Endothelial cell of umbilical vein (primary cell): ENCODE measurements around the gene NANP. TPM values are rescaled to one million over a fixed set of nuclear protein-coding genes. Genes with fewer than 3 reads are reported as not detected.
A peak's percentile ranks its signal among the peaks of the same experiment; 100 is the strongest.

Experiments
- BruUV-seq: library from RNA; stranded (reverse); fragments of 400-500 nt; replicated peaks from 2 replicates; lab custom pipeline; 2021; lab: Mats Ljungman, UMichigan
- CTCF ChIA-PET: fragments of 300-600, 350-600 bp; sonication (Branson Sonifier 250); formaldehyde crosslinking; loops from one replicate; lab custom pipeline; 2021; ENCODE audit warnings: antibody characterized with exemption, inconsistent platforms; lab: Charles Lee
- POLR2A ChIA-PET: fragments of 300-600, 350-600 bp; sonication (Branson Sonifier 250); formaldehyde crosslinking; loops from one replicate; lab custom pipeline; 2021; ENCODE audit warnings: antibody characterized with exemption, inconsistent platforms; lab: Charles Lee
- DNase-seq: peaks from one replicate; pipeline ENCODE4 v3.0.0-alpha.2; 2011; ENCODE audit warnings: low read depth, low spot score
- FAIRE-seq: peaks from 2 replicates; lab custom pipeline; 2011; peaks lifted over from hg19 to GRCh38; lab: Jason Lieb, UNC
- H2AFZ ChIP-seq: 2 replicates; pipeline ENCODE4 v1.6.0; 2012; ENCODE audit warnings: low read depth, low read length, control low read depth, inconsistent platforms
- H3K27ac ChIP-seq: 2 replicates; pipeline ENCODE4 v1.5.1; 2011; ENCODE audit warnings: low read depth, mild to moderate bottlenecking, control low read depth, low read length, moderate library complexity; ENCODE audit not compliant: insufficient read depth
- H3K27me3 ChIP-seq, 2 experiments: 2 replicates each; pipeline versions ENCODE4 v1.6.0 to v1.6.1; 2011; ENCODE audit warnings: low read length in 2 of 2, mixed read lengths in 1 of 2; ENCODE audit not compliant: control insufficient read depth in 2 of 2, insufficient read depth in 2 of 2
- H3K36me3 ChIP-seq, 2 experiments: 2 replicates in 1 of 2; 3 replicates in 1 of 2; pipeline ENCODE4 v1.5.1; 2011; ENCODE audit warnings: low read length in 2 of 2, mild to moderate bottlenecking in 1 of 2, moderate library complexity in 1 of 2; ENCODE audit not compliant: control insufficient read depth in 2 of 2, insufficient read depth in 2 of 2; ENCODE audit errors: extremely low read depth in 1 of 2
- H3K4me1 ChIP-seq: 3 replicates; pipeline ENCODE4 v1.5.1; 2011; ENCODE audit warnings: mild to moderate bottlenecking, low read length; ENCODE audit not compliant: control insufficient read depth, insufficient read depth; ENCODE audit errors: extremely low read depth
- H3K4me2 ChIP-seq: 2 replicates; pipeline ENCODE4 v1.6.1; 2011; ENCODE audit warnings: low read length, control low read depth, mixed read lengths; ENCODE audit not compliant: insufficient read depth
- H3K4me3 ChIP-seq, 3 experiments: fragments of 200-600 bp in 1 of 3; sonication (generic), shearing (Covaris generic) in 1 of 3; replicated peaks in 1 of 3; 2 replicates each; pipeline ENCODE4 v1.5.1; 2011 to 2016; ENCODE audit warnings: control low read depth in 3 of 3, low read length in 3 of 3, mild to moderate bottlenecking in 2 of 3, inconsistent platforms in 1 of 3, low read depth in 1 of 3, moderate library complexity in 1 of 3; ENCODE audit not compliant: insufficient read depth in 1 of 3
- H3K79me2 ChIP-seq: 2 replicates; pipeline ENCODE4 v1.6.0; 2012; ENCODE audit warnings: low read length, inconsistent platforms; ENCODE audit not compliant: control insufficient read depth, insufficient read depth
- H3K9ac ChIP-seq: replicated peaks from 2 replicates; pipeline ENCODE3; 2011; ENCODE audit warnings: low read length, control low read depth; ENCODE audit not compliant: insufficient read depth; ENCODE audit errors: extremely low read depth
- H3K9me1 ChIP-seq: replicated peaks from 3 replicates; pipeline ENCODE4 v1.6.0; 2011; ENCODE audit warnings: mild to moderate bottlenecking, low read length; ENCODE audit not compliant: control insufficient read depth, insufficient read depth; ENCODE audit errors: extremely low read depth
- H3K9me3 ChIP-seq: replicated peaks from 2 replicates; pipeline ENCODE4 v1.5.1; 2012; ENCODE audit warnings: low read length, inconsistent platforms; ENCODE audit not compliant: control insufficient read depth, insufficient read depth
- H4K20me1 ChIP-seq: replicated peaks from 2 replicates; pipeline ENCODE3; 2011; ENCODE audit warnings: mild to moderate bottlenecking, low read length; ENCODE audit not compliant: control insufficient read depth, insufficient read depth; ENCODE audit errors: extremely low read depth
- CTCF ChIP-seq, 2 donors: IDR thresholded peaks; 1 replicate in 1 of 2; 2 replicates in 1 of 2; pipeline ENCODE4 v1.5.1; 2011; ENCODE audit warnings: low read length in 2 of 2, mild to moderate bottlenecking in 2 of 2, moderate library complexity in 2 of 2, control low read depth in 1 of 2, inconsistent platforms in 1 of 2, low read depth in 1 of 2; ENCODE audit not compliant: insufficient read depth in 1 of 2; ENCODE audit errors: extremely low read depth in 1 of 2
- EZH2 ChIP-seq: IDR thresholded peaks from 2 replicates; pipeline ENCODE4 v1.6.1; 2012; ENCODE audit warnings: borderline replicate concordance, low read depth, mild to moderate bottlenecking, moderate library complexity, low read length, inconsistent platforms; ENCODE audit not compliant: severe bottlenecking
- FOS ChIP-seq: IDR thresholded peaks from 2 replicates; pipeline ENCODE4 v1.6.1; 2011; ENCODE audit warnings: mild to moderate bottlenecking, low read length, moderate library complexity, borderline replicate concordance; ENCODE audit not compliant: insufficient read depth
- GATA2 ChIP-seq: IDR thresholded peaks from 2 replicates; pipeline ENCODE4 v1.7.0; 2011; ENCODE audit warnings: low read depth, mild to moderate bottlenecking, moderate library complexity, mixed read lengths, low read length; ENCODE audit not compliant: insufficient read length, insufficient read depth
- JUN ChIP-seq: IDR thresholded peaks from 2 replicates; pipeline ENCODE4 v1.6.1; 2011; ENCODE audit warnings: borderline replicate concordance, low read depth; ENCODE audit not compliant: insufficient read length, insufficient read depth
- MAX ChIP-seq: IDR thresholded peaks from 2 replicates; pipeline ENCODE4 v1.6.1; 2011; ENCODE audit not compliant: insufficient read depth, insufficient read length
- MYC ChIP-seq: IDR thresholded peaks from one replicate; pipeline ENCODE4 v1.6.1; 2011; ENCODE audit warnings: mild to moderate bottlenecking, low read depth, low read length
- POLR2A ChIP-seq: IDR thresholded peaks from 2 replicates; pipeline ENCODE4 v1.6.1; 2012; ENCODE audit warnings: low read depth, mild to moderate bottlenecking, control low read depth, low read length
- POLR2AphosphoS5 ChIP-seq: IDR thresholded peaks from 2 replicates; pipeline ENCODE4 v1.6.1; 2012; ENCODE audit warnings: low read depth, mild to moderate bottlenecking, control low read depth, low read length, moderate library complexity; ENCODE audit not compliant: insufficient read depth
- dilution Hi-C: fragments of 300-500 bp; cut with MboI; formaldehyde crosslinking; loops from one replicate; pipeline ENCODE4 v1.15.0; 2019; ENCODE audit warnings: low sequenced_read_pairs; ENCODE audit not compliant: extremely low pct_ligation_motif_present
- intact Hi-C: fragments of 100-400 bp; cut with micrococcal nuclease; formaldehyde crosslinking; loops from one replicate; pipeline ENCODE4 v1.10.0; 2022
- polyA plus RNA-seq, 4 experiments: library from polyadenylated mRNA; depleted of rRNA in 3 of 4; stranded (reverse) in 3 of 4; unstranded in 1 of 4; fragments of >200 nt; gene quantifications; 2 replicates each; pipeline versions ENCODE4 v1.2.1 to v1.2.3, GENCODE V29; 2011 to 2012; ENCODE audit warnings: missing spikeins in 1 of 4
- total RNA-seq: library from RNA; stranded (reverse); gene quantifications from 2 replicates; pipeline ENCODE4 v1.2.3, GENCODE V29; 2021

The NANP gene
- total and polyA plus RNA-seq, 2 donors (not counting 3 experiments of a cell fraction or from before 2014, with no cell fraction given): 4.2 to 7.5 TPM

- FAIRE-seq (no peak), DNase-seq (no peak)
- Histone ChIP-seq H3K4me3 (peak overlapping the region; percentile 52 to 85 (median 82)), H3K27me3 (peaks cover 0 to 1% of the 10 kb centered on the region in 2 experiments), H3K9ac (peak overlapping the region; percentile 93), H2AFZ (peak overlapping the region; percentile 81), H3K4me2 (peak overlapping the region; percentile 91), H4K20me1 (no peaks in the 10 kb centered on the region), H3K79me2 (peaks cover 36% of the 10 kb centered on the region), H3K4me1 (peaks cover 11% of the 10 kb centered on the region), H3K27ac (peak overlapping the region; percentile 91), H3K9me1 (no peaks in the 10 kb centered on the region), H3K9me3 (no peaks in the 10 kb centered on the region), H3K36me3 (no peaks in the 10 kb centered on the region)
- TF ChIP-seq GATA2 (no peak), MAX (no peak), MYC (no peak), JUN (no peak), POLR2A (no peak), CTCF (IDR thresholded peaks at IDR 0.05; ENCODE audit: extremely low read depth in 1 of 2, insufficient read depth in 1 of 2, low read depth in 1 of 2, low read length in 2 of 2) (no peak), POLR2AphosphoS5 (no peak), EZH2 (no peak), FOS (no peak)
- intact Hi-C loops: loop anchor here (1.0 to 10.0 kb wide), 4 partner anchors 39 to 1520 kb away; partner anchors contain the start of genes ABHD12, NINL and ZNF337
- dilution Hi-C loops: no loop called here
- BruUV-seq: TSS peak; percentile 71
- POLR2A ChIA-PET: no interaction called here
- CTCF ChIA-PET: no interaction called here
These were observed 706 bp upstream of the NANP start for GRCh38 chr20:25624500-25624939.
